Thyroid gland (tissue), 4 donors: ENCODE results near the gene TRPM2. TPM values are rescaled to one million over a fixed set of nuclear protein-coding genes. Genes with fewer than 3 reads are reported as not detected.

ENCODE experiments used
- DNase-seq, 2 donors: peaks; one replicate each; pipeline ENCODE4 v3.0.0-alpha.2; 2019
- H3K27ac ChIP-seq, 3 donors: fragments of 200-600 bp; sonication (generic); 1 replicate in 2 of 3; 2 replicates in 1 of 3; pipeline ENCODE4 v1.5.1; 2016 to 2019; ENCODE audit warnings: mild to moderate bottlenecking in 1 of 3, moderate library complexity in 1 of 3
- H3K27me3 ChIP-seq: fragments of 200-600 bp; sonication (generic); one replicate; pipeline ENCODE4 v1.5.1; 2019
- H3K36me3 ChIP-seq, 2 donors: fragments of 200-600 bp; sonication (generic); one replicate each; pipeline ENCODE4 v1.5.1; 2016 to 2019
- H3K4me1 ChIP-seq, 2 donors: fragments of 200-600 bp; sonication (generic); one replicate each; pipeline ENCODE4 v1.5.1; 2017 to 2019
- H3K4me3 ChIP-seq, 3 donors: fragments of 200-600 bp; sonication (generic); replicated peaks in 1 of 3; 1 replicate in 2 of 3; 2 replicates in 1 of 3; pipeline ENCODE4 v1.5.1; 2016; ENCODE audit warnings: mild to moderate bottlenecking in 1 of 3
- H3K9me3 ChIP-seq: fragments of 200-600 bp; sonication (generic); one replicate; pipeline ENCODE4 v1.5.1; 2017
- POLR2A ChIP-seq, 2 donors: fragments of 450-650 bp; IDR thresholded peaks; one replicate each; pipeline ENCODE4 v1.6.1; 2017; ENCODE audit warnings: antibody characterized with exemption in 2 of 2, mild to moderate bottlenecking in 2 of 2, moderate library complexity in 1 of 2
- WGBS, 2 donors: methylation state at CpG; one replicate each; pipeline ENCODE4 v1.1.5; 2017; 5-methylcytosine and 5-hydroxymethylcytosine counted together
- intact Hi-C: fragments of 100-400 bp; cut with DNase I; formaldehyde crosslinking; loops from one replicate; pipeline ENCODE4 v1.15.1; 2023
- total RNA-seq, 4 donors: library from RNA; depleted of rRNA; stranded (reverse); fragments of >200 nt; gene quantifications; one replicate each; pipeline ENCODE4 v1.2.3, GENCODE V29; 2016
- TF ChIP-seq, protein P1 (sequence below), 6 experiments: fragments of 200-600 bp in 3 of 6; fragments of 450-650 bp in 3 of 6; sonication (generic) in 3 of 6; IDR thresholded peaks; one replicate each; pipeline ENCODE4 v1.5.1; 2016 to 2019; ENCODE audit warnings: antibody characterized with exemption in 6 of 6, mild to moderate bottlenecking in 2 of 6, inconsistent platforms in 1 of 6, moderate library complexity in 1 of 6

Gene TRPM2
- total RNA-seq, 4 donors from 2014 or later = 0.67 to 2.6 (median 0.88) TPM

DNA sequence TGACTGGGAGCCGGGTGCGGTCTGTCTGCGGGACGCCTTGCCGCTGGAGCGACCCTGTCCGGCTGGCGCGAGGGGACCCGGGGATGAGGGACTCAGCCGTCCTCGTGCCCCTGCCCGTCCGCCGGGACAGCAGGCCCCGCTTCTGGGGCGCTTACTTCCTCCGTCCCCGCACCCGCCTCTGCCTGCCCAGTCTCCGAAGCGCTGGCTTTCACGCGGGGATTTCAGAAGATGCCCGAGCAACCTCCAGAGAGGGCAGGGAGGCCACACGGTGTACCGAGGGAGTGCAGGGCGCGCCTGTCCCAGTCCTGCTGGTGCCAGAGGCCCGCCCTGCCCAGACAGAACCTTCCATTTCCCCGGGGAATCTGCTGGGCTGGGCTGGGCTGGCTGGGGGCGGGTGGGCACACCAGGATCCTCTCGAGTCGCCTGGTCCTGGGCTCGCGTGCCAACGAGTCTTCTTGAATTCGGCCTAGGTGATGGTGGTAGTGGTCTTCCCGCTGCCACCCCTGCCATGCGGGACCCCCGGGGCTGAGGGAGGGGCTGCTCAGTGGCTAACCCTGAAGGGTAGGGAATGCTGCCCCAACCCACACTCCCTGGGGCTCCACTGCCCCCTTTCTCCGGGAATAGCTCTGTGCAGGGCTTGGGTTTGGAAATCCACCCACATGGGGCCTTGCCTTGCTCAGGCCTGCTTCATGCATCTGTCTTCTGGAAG, 2.5 kb upstream of the TRPM2 start:
- no peak for DNase-seq
- intact Hi-C loops = no loop called here
- 16 to 18% methylated on average over 24 to 26 of the region's 42 CpGs for WGBS, 2 donors

DNA sequence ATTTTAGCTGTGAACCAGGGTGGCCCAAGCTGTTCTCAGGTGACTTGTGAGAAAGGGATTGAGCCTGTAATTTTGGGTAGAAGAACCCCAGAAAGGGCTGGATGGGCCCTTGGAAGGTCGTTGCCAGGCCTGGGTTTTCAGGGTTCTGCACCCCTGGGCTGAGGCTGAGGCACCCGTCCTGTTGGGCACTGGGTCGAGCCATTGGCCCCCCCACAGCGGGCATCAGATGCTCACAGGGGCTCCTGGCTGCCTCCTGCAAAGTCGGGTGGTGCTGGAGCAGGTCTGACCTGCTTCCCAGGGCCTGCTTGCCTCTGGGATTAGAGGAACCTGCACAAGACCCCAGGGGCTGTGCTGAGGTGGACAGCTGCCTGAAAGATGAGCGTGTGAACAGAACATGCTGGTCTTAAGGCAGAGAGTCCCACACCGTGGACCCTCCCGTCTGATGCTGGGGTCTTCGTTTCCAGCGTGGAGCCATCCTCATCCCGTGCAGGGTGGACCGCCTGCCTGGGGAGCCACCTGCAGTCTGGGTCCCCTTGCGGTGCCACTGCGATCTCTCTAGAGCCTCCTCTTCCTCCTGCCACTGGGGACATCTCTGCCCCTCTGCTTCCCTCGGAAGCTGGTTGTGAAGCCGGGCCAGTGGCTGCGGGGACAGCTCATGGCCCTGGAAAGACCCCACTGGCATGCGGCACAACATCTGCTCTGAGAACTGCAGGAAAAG, 1.7 kb upstream of the TRPM2 start:
- intact Hi-C loops = no loop called here
- WGBS, 2 donors = 87 to 89% methylated on average over 5 to 17 of the region's 18 CpGs

More for the DNA sequence above, 2.5 kb upstream of the TRPM2 start:
- TF ChIP-seq POLR2A (IDR thresholded peaks at IDR 0.05) = no peak
- TF ChIP-seq, protein P1, sequence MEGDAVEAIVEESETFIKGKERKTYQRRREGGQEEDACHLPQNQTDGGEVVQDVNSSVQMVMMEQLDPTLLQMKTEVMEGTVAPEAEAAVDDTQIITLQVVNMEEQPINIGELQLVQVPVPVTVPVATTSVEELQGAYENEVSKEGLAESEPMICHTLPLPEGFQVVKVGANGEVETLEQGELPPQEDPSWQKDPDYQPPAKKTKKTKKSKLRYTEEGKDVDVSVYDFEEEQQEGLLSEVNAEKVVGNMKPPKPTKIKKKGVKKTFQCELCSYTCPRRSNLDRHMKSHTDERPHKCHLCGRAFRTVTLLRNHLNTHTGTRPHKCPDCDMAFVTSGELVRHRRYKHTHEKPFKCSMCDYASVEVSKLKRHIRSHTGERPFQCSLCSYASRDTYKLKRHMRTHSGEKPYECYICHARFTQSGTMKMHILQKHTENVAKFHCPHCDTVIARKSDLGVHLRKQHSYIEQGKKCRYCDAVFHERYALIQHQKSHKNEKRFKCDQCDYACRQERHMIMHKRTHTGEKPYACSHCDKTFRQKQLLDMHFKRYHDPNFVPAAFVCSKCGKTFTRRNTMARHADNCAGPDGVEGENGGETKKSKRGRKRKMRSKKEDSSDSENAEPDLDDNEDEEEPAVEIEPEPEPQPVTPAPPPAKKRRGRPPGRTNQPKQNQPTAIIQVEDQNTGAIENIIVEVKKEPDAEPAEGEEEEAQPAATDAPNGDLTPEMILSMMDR (IDR thresholded peaks at IDR 0.05) = no peak
- Histone ChIP-seq H3K4me1 (peaks cover 0 to 9% of the 10 kb centered on the region in 2 donors), H3K4me3 (no peak overlapping the region), H3K36me3 (no peaks in the 10 kb centered on the region), H3K27ac (no peak overlapping the region), H3K27me3 (peaks cover 4% of the 10 kb centered on the region), H3K9me3 (no peaks in the 10 kb centered on the region)

DNA sequence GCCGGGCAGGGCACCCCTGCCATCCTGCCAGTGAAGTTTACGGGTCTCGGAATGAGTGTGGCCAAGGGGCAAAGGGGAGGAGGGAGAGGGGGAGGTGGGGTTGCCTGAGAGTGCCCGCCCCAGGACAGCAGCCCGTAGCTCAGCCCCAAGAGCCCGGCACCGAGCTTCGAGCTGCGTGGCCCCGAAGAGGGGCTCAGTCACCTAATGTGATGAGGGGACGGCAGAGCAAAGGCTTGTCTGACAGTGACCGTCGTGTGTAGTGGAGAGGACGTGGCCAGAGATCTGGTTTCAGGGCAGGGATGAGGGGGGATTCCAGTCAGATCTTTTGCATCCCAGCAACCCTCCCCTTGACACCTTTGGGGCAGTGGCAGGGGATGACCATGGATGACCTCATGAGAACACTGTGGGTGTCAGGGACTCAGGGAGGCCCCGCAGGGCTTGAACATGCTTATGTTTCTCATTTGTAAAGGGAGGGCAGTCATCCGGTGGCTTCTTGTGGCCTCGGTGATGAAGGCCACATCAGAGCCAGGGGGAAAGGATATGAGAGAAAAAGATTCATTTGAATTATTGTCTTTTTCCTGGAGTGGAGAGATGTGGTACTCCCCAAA, 1.1 kb upstream of the TRPM2 start:
- H3K9me3 ChIP-seq = no peaks in the 10 kb centered on the region
- H3K4me1 ChIP-seq = peaks cover 0 to 9% of the 10 kb centered on the region in 2 donors
- WGBS, 2 donors = 79 to 83% methylated on average over 14 to 17 of the region's 17 CpGs
- H3K36me3 ChIP-seq = no peaks in the 10 kb centered on the region
- H3K27me3 ChIP-seq = peaks cover 4% of the 10 kb centered on the region
- intact Hi-C loops = no loop called here
- TF ChIP-seq POLR2A (IDR thresholded peaks at IDR 0.05) = no peak
- TF ChIP-seq, protein P1 (IDR thresholded peaks at IDR 0.05) = no peak
- DNase-seq = no peak
- no peak overlapping the region for H3K4me3 ChIP-seq
- no peak overlapping the region for H3K27ac ChIP-seq

More for the DNA sequence above, 1.7 kb upstream of the TRPM2 start:
- H3K36me3 ChIP-seq = no peaks in the 10 kb centered on the region
- no peak for DNase-seq
- H3K4me1 ChIP-seq = peaks cover 0 to 9% of the 10 kb centered on the region in 2 donors
- no peak overlapping the region for H3K27ac ChIP-seq
- no peaks in the 10 kb centered on the region for H3K9me3 ChIP-seq
- peaks cover 4% of the 10 kb centered on the region for H3K27me3 ChIP-seq
- TF ChIP-seq POLR2A (IDR thresholded peaks at IDR 0.05) = no peak
- TF ChIP-seq, protein P1 (IDR thresholded peaks at IDR 0.05) = no peak
- H3K4me3 ChIP-seq = no peak overlapping the region

DNA sequence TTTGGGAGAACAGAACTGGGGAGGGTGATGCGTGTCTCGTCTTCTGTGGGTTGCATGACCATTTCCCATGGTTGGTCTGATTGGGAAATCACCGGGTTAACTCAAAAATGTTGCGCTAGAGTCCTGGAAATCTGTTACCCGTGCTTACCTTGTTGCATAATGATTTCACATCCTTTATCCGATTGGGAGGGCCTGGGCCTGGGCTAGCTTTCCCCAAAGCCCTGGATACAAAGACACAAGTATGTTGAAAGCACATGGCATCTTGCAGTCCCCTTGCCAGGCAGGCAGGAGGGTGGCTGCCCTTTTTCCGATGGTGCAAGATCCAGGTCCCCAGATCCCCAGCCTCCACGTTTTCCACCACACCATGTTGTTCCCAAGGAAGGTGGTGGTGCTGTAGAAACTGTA, 582 bp downstream of the TRPM2 start:
- Histone ChIP-seq H3K27me3 (peaks cover 4% of the 10 kb centered on the region), H3K4me1 (no peaks in the 10 kb centered on the region), H3K9me3 (no peaks in the 10 kb centered on the region), H3K36me3 (no peaks in the 10 kb centered on the region), H3K27ac (no peak overlapping the region), H3K4me3 (no peak overlapping the region)
- WGBS, 2 donors = 67 to 85% methylated on average over 8 of the region's 8 CpGs
- DNase-seq = no peak
- intact Hi-C loops = no loop called here
- no peak for TF ChIP-seq POLR2A (IDR thresholded peaks at IDR 0.05)
- TF ChIP-seq, protein P1 (IDR thresholded peaks at IDR 0.05) = no peak
